ENCODE results near the gene PMEL. TPM values are rescaled to one million over a fixed set of nuclear protein-coding genes. Genes with fewer than 3 reads are reported as not detected.

PMEL gene
- 10 to 100 TPM in 1 of 6 donors, 1 to 10 TPM in 4, under 1 TPM in 1; 0.91 to 45.1 (median 1.5) TPM for total RNA-seq

- H3K36me3 ChIP-seq, result peaks cover 0 to 9% (median 0%) of the 10 kb centered on the region in 4 donors
- peak within 1 kb of the TSS; percentile 73 to 92 (median 86) for H3K27ac ChIP-seq
- H3K4me3 ChIP-seq, result peak within 1 kb of the TSS; percentile 55 to 88 (median 68)
- no peaks in the 10 kb centered on the region for H3K9me3 ChIP-seq
- ATAC-seq (ENCODE audit: low FRiP score in 2 of 2) (peak in 1 of 2 donors; percentile 22), DNase-seq (no peak)
- peaks cover 14 to 26% (median 17%) of the 10 kb centered on the region in 4 donors for H3K4me1 ChIP-seq
- no peak for TF ChIP-seq POLR2A (IDR thresholded peaks at IDR 0.05)
- TF ChIP-seq POLR2AphosphoS5 (IDR thresholded peaks at IDR 0.05), result no peak
- no peak for TF ChIP-seq EP300 (IDR thresholded peaks at IDR 0.05)
- no peak for TF ChIP-seq CTCF (IDR thresholded peaks at IDR 0.05)
- WGBS, 2 donors, result 13 to 14% methylated on average over 4 of the region's 4 CpGs
- no peaks in the 10 kb centered on the region for H3K27me3 ChIP-seq
These were observed at the start of gene PMEL for GRCh38 chr12:55965941-55966407. TSS of gene PMEL (minus strand) at chr12:55966042. CDS start at chr12:55966011, 31 bp downstream.

GRCh38 chr12:56014205-56014604, 48.4 kb upstream of the PMEL start:
- no peak for TF ChIP-seq POLR2A (IDR thresholded peaks at IDR 0.05)
- no peak for TF ChIP-seq EP300 (IDR thresholded peaks at IDR 0.05)
- TF ChIP-seq POLR2AphosphoS5 (IDR thresholded peaks at IDR 0.05), result no peak
- no peak for TF ChIP-seq CTCF (IDR thresholded peaks at IDR 0.05)
- WGBS, 2 donors, result 26 to 28% methylated on average over 2 of the region's 2 CpGs

GRCh38 chr12:56013482-56013881, 47.6 kb upstream of the PMEL start:
- H3K27me3 ChIP-seq, result no peaks in the 10 kb centered on the region
- H3K9me3 ChIP-seq, result no peaks in the 10 kb centered on the region
- H3K27ac ChIP-seq, result peak overlapping the region in 2 of 4 donors; percentile 42 to 44
- no peak for ATAC-seq (ENCODE audit: low FRiP score in 2 of 2)
- H3K4me1 ChIP-seq, result peaks cover 0 to 16% (median 8%) of the 10 kb centered on the region in 4 donors
- peaks cover 0 to 3% (median 0%) of the 10 kb centered on the region in 4 donors for H3K36me3 ChIP-seq
- 69 to 91% methylated on average over 5 of the region's 5 CpGs for WGBS, 2 donors
- DNase-seq, result no peak
- H3K4me3 ChIP-seq, result no peak overlapping the region
- TF ChIP-seq POLR2AphosphoS5 (IDR thresholded peaks at IDR 0.05) (no peak), EP300 (IDR thresholded peaks at IDR 0.05) (no peak), CTCF (IDR thresholded peaks at IDR 0.05) (no peak), POLR2A (IDR thresholded peaks at IDR 0.05) (no peak)

More at GRCh38 chr12:56014205-56014604, 48.4 kb upstream of the PMEL start:
- DNase-seq (peak in 1 of 2 donors; percentile 50), ATAC-seq (ENCODE audit: low FRiP score in 2 of 2) (peak in 1 of 2 donors; percentile 76)
- Histone ChIP-seq H3K27me3 (no peaks in the 10 kb centered on the region), H3K4me3 (no peak overlapping the region), H3K36me3 (peaks cover 0 to 3% (median 0%) of the 10 kb centered on the region in 4 donors), H3K9me3 (no peaks in the 10 kb centered on the region), H3K27ac (peak overlapping the region; percentile 12 to 44 (median 38)), H3K4me1 (peaks cover 0 to 16% (median 7%) of the 10 kb centered on the region in 4 donors)

- Histone ChIP-seq H3K4me1 (peaks cover 7 to 24% (median 14%) of the 10 kb centered on the region in 4 donors), H3K9me3 (no peaks in the 10 kb centered on the region), H3K27ac (no peak overlapping the region), H3K36me3 (peaks cover 0 to 2% (median 0%) of the 10 kb centered on the region in 4 donors), H3K4me3 (no peak overlapping the region), H3K27me3 (no peaks in the 10 kb centered on the region)
- WGBS, 2 donors, result 87 to 93% methylated on average over 2 of the region's 2 CpGs
- no peak for TF ChIP-seq POLR2AphosphoS5 (IDR thresholded peaks at IDR 0.05)
- TF ChIP-seq CTCF (IDR thresholded peaks at IDR 0.05), result no peak
- no peak for TF ChIP-seq POLR2A (IDR thresholded peaks at IDR 0.05)
- no peak for TF ChIP-seq EP300 (IDR thresholded peaks at IDR 0.05)
- DNase-seq, result no peak
- ATAC-seq (ENCODE audit: low FRiP score in 2 of 2), result no peak
These were observed 45.8 kb upstream of the PMEL start for GRCh38 chr12:56011509-56012090.

All from upper lobe of left lung (tissue), 6 donors.